Measurements from ENCODE around the gene OR2V2. TPM values are rescaled to one million over a fixed set of nuclear protein-coding genes. Genes with fewer than 3 reads are reported as not detected.

The OR2V2 gene
- total RNA-seq, 2 experiments from 2014 or later: not detected

Other genes starting within 250 kb of the OR2V2 start
- gene BTNL8, start 248.4 kb upstream of the OR2V2 start, total RNA-seq: not detected
- gene BTNL3, start 158.7 kb upstream of the OR2V2 start, total RNA-seq: not detected
- gene BTNL9, start 107.3 kb upstream of the OR2V2 start, total RNA-seq: not detected
- gene OR2V1, start 16.4 kb upstream of the OR2V2 start, total RNA-seq: not detected
- under 1 TPM; 0.72 to 0.95 TPM for gene TRIM7, start 57.6 kb downstream of the OR2V2 start, total RNA-seq
- 10 to 100 TPM; 20.9 to 22.2 TPM for gene TRIM41, start 75.7 kb downstream of the OR2V2 start, total RNA-seq
- 1,000 to 10,000 TPM; 2,370 to 2,438 TPM for gene RACK1, start 96.3 kb downstream of the OR2V2 start, total RNA-seq
- 10 to 100 TPM; 23.7 to 28.8 TPM for gene TRIM52, start 113.6 kb downstream of the OR2V2 start, total RNA-seq
- not detected for gene OR4F3, start 219.7 kb downstream of the OR2V2 start, total RNA-seq